OCI-LY7 (cell line): ENCODE measurements around the gene PATJ. TPM values are rescaled to one million over a fixed set of nuclear protein-coding genes. Genes with fewer than 3 reads are reported as not detected.

Experiments used
- BruUV-seq: library from RNA; stranded (reverse); fragments of 400-500 nt; replicated peaks from 2 replicates; lab custom pipeline; 2021; lab: Mats Ljungman, UMichigan
- CTCF ChIA-PET: fragments of 300-600 bp; sonication (Branson Sonifier 250); formaldehyde crosslinking; loops from one replicate; lab custom pipeline; 2022; ENCODE audit warnings: antibody characterized with exemption; ENCODE audit not compliant: unreplicated experiment; lab: Charles Lee
- POLR2A ChIA-PET: fragments of 300-600 bp; sonication (Branson Sonifier 250); formaldehyde crosslinking; loops from one replicate; lab custom pipeline; 2022; ENCODE audit warnings: antibody characterized with exemption; lab: Charles Lee
- DNase-seq: peaks from one replicate; pipeline ENCODE4 v3.0.0-alpha.2; 2015; ENCODE audit warnings: low spot score
- H2AFZ ChIP-seq: fragments of 200-600 bp; sonication (generic), shearing (Covaris generic); 2 replicates; pipeline ENCODE4 v1.6.1; 2014; ENCODE audit warnings: mild to moderate bottlenecking, antibody characterized with exemption, low read length, moderate library complexity
- H3K27ac ChIP-seq: fragments of 200-600 bp; sonication (generic); 2 replicates; pipeline ENCODE4 v1.5.1; 2014; ENCODE audit warnings: mixed run types, low read depth, mild to moderate bottlenecking, moderate library complexity, low read length, inconsistent platforms; ENCODE audit not compliant: poor library complexity, severe bottlenecking
- H3K36me3 ChIP-seq: fragments of 200-600 bp; sonication (generic); 2 replicates; pipeline ENCODE4 v1.6.1; 2014; ENCODE audit warnings: mild to moderate bottlenecking, antibody characterized with exemption, low read length, moderate library complexity, mixed read lengths; ENCODE audit not compliant: insufficient read depth
- H3K4me1 ChIP-seq: fragments of 200-600 bp; sonication (generic); 2 replicates; pipeline ENCODE4 v1.5.1; 2014; ENCODE audit warnings: mild to moderate bottlenecking, low read length; ENCODE audit not compliant: insufficient read depth, poor library complexity, severe bottlenecking
- H3K4me2 ChIP-seq: fragments of 200-600 bp; sonication (generic); 2 replicates; pipeline ENCODE4 v1.6.1; 2014; ENCODE audit warnings: mild to moderate bottlenecking, low read length
- H3K4me3 ChIP-seq: fragments of 200-600 bp; sonication (generic); 2 replicates; pipeline ENCODE4 v1.5.1; 2014; ENCODE audit warnings: mild to moderate bottlenecking, low read depth, low read length; ENCODE audit not compliant: poor library complexity, severe bottlenecking
- H3K79me2 ChIP-seq: fragments of 200-600 bp; sonication (generic); 2 replicates; pipeline ENCODE4 v1.6.1; 2016; ENCODE audit warnings: low read depth, mild to moderate bottlenecking, low read length, moderate library complexity, mixed read lengths; ENCODE audit not compliant: insufficient read depth
- H3K9me2 ChIP-seq: fragments of 200-600 bp; sonication (generic); 2 replicates; pipeline ENCODE4 v1.6.1; 2016; ENCODE audit warnings: mild to moderate bottlenecking, low read length, mixed read lengths; ENCODE audit not compliant: insufficient read depth
- H3K9me3 ChIP-seq: fragments of 200-600 bp; sonication (generic); 2 replicates; pipeline ENCODE4 v1.6.1; 2014; ENCODE audit warnings: mild to moderate bottlenecking, mixed run types, low read length, mixed read lengths
- H4K20me1 ChIP-seq: fragments of 200-600 bp; sonication (generic); 2 replicates; pipeline ENCODE4 v1.6.1; 2014; ENCODE audit warnings: mild to moderate bottlenecking, antibody characterized with exemption, low read length, moderate library complexity, mixed read lengths; ENCODE audit not compliant: insufficient read depth
- CTCF ChIP-seq: fragments of 200-600 bp; sonication (generic); conservative IDR thresholded peaks from 2 replicates; pipeline ENCODE4 v1.5.1; 2014; ENCODE audit warnings: mild to moderate bottlenecking, antibody characterized with exemption, low read length, moderate library complexity, mixed read lengths
- EZH2phosphoT487 ChIP-seq: fragments of 200-600 bp; sonication (generic); IDR thresholded peaks from 2 replicates; pipeline ENCODE4 v1.6.1; 2018; ENCODE audit warnings: low read depth, borderline replicate concordance, mild to moderate bottlenecking, mixed run types, antibody characterized with exemption, low read length, moderate library complexity, mixed read lengths
- intact Hi-C: fragments of 100-400 bp; cut with micrococcal nuclease; formaldehyde crosslinking; loops from one replicate; pipeline ENCODE4 v1.10.0; 2022; ENCODE audit not compliant: unreplicated experiment
- total RNA-seq, 2 experiments: library from RNA; depleted of rRNA in 1 of 2; stranded (reverse); fragments of >200 nt in 1 of 2; shearing (Covaris generic) in 1 of 2; gene quantifications; 2 replicates each; pipeline ENCODE4 v1.2.3, GENCODE V29; 2014 to 2022

PATJ gene
- total RNA-seq, 2 experiments from 2014 or later = 0.95 to 4.0 TPM

- Histone ChIP-seq H4K20me1 (no peaks in the 10 kb centered on the region), H3K27ac (no peak overlapping the region), H2AFZ (no peak overlapping the region), H3K9me2 (no peaks in the 10 kb centered on the region), H3K4me1 (no peaks in the 10 kb centered on the region), H3K79me2 (no peaks in the 10 kb centered on the region), H3K36me3 (no peaks in the 10 kb centered on the region), H3K4me3 (no peak overlapping the region), H3K9me3 (no peaks in the 10 kb centered on the region), H3K4me2 (no peak overlapping the region)
- ChIA-PET CTCF (no interaction called here), POLR2A (interaction anchor here (1.2 kb wide), 1 partner anchor 28 kb away, joined by 3 read pairs; no protein-coding TSS in a partner anchor)
- no TSS peak for BruUV-seq
- TF ChIP-seq EZH2phosphoT487 (no peak), CTCF (no peak)
- no peak for DNase-seq
- intact Hi-C loops = no loop called here
Observed at GRCh38 chr1:61779231-61779630, 37.0 kb downstream of the PATJ start.

GRCh38 chr1:61781151-61781550 lies 38.9 kb downstream of the PATJ start:
- Histone ChIP-seq H3K4me2 (no peak overlapping the region), H2AFZ (no peak overlapping the region), H4K20me1 (no peaks in the 10 kb centered on the region), H3K4me1 (no peaks in the 10 kb centered on the region), H3K9me2 (0 out of 2 replicates have a peak, but pooled peaks cover 5% of the 10 kb centered on the region), H3K27ac (no peak overlapping the region), H3K4me3 (no peak overlapping the region), H3K79me2 (no peaks in the 10 kb centered on the region), H3K9me3 (no peaks in the 10 kb centered on the region), H3K36me3 (no peaks in the 10 kb centered on the region)
- TF ChIP-seq EZH2phosphoT487 (no peak), CTCF (no peak)
- intact Hi-C loops = no loop called here
- DNase-seq = no peak
- CTCF ChIA-PET = no interaction called here
- POLR2A ChIA-PET = interaction anchor here (0.7 to 0.8 kb wide), 2 partner anchors 198 to 377 kb away, joined by 3 read pairs; no protein-coding TSS in a partner anchor
- no TSS peak for BruUV-seq

DNA sequence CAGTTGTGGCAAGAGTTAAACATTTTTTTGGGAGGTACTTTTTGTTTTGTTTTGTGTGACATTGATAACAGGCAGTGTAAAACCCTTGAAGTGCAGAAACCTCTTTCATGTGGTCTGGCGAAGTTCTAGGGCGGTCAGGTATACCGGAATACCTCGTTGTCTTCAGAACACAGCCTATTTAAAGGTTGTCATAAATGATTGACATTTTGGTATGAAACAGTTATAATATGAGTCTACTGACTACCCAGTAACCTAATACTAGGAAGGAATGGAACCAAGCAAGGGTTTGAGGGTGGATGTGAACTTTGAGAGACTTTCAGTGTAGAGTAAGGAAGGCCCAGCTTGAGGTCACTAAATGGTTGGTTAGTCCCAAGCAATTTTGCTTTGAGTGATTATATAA lies 40.5 kb downstream of the PATJ start:
- POLR2A ChIA-PET = interaction anchor here (0.7 kb wide), 2 partner anchors 418 to 1581 kb away, joined by 3 to 4 read pairs; no protein-coding TSS in a partner anchor
- Histone ChIP-seq H3K36me3 (no peaks in the 10 kb centered on the region), H3K4me3 (no peak overlapping the region), H2AFZ (no peak overlapping the region), H3K9me2 (0 out of 2 replicates have a peak, but pooled peaks cover 5% of the 10 kb centered on the region), H3K4me2 (no peak overlapping the region), H4K20me1 (no peaks in the 10 kb centered on the region), H3K4me1 (no peaks in the 10 kb centered on the region), H3K79me2 (no peaks in the 10 kb centered on the region), H3K27ac (no peak overlapping the region), H3K9me3 (no peaks in the 10 kb centered on the region)
- CTCF ChIA-PET = no interaction called here
- DNase-seq = no peak
- intact Hi-C loops = no loop called here
- TF ChIP-seq EZH2phosphoT487 (no peak), CTCF (no peak)
- no TSS peak for BruUV-seq
